PC-3 (cell line): Measurements from ENCODE around the gene ATPAF1.

Experiments
- EZH2 ChIP-seq: fragments of 300-600 bp; sonication (generic); IDR thresholded peaks from one replicate; pipeline ENCODE4 v1.6.1; 2017; ENCODE audit warnings: antibody characterized with exemption, mild to moderate bottlenecking, low read length; ENCODE audit not compliant: unreplicated experiment
- EZH2phosphoT487 ChIP-seq: fragments of 300-600 bp; sonication (generic); IDR thresholded peaks from 2 replicates; pipeline ENCODE4 v1.6.1; 2018; ENCODE audit warnings: mild to moderate bottlenecking, antibody characterized with exemption, low read length, borderline replicate concordance

- TF ChIP-seq EZH2phosphoT487 (no peak), EZH2 (no peak)
These were observed 13.9 kb upstream of the ATPAF1 start for GRCh38 chr1:46682064-46682463.
